Natural killer cell (primary cell): ENCODE data around the gene CLIC5. TPM values are rescaled to one million over a fixed set of nuclear protein-coding genes. Genes with fewer than 3 reads are reported as not detected.

Experiments used
- ATAC-seq, 3 donors: fragments of 150-1000 bp in 2 of 3; fragments of 200-7000 bp in 1 of 3; cut with Tn5 transposase; 1 replicate in 1 of 3; 2 replicates in 2 of 3; pipeline ENCODE4 v1.10.0; 2021; ENCODE audit warnings: mild to moderate bottlenecking in 2 of 3, moderate library complexity in 2 of 3
- DNase-seq, 2 donors: peaks; one replicate each; pipeline versions ENCODE4 v3.0.0 to v3.0.0-alpha.2; 2013 to 2021; ENCODE audit warnings: mixed read lengths in 1 of 2
- H3K27ac ChIP-seq: one replicate; pipeline ENCODE4 v1.5.1; 2013; ENCODE audit warnings: mild to moderate bottlenecking, low read length
- H3K27me3 ChIP-seq: one replicate; pipeline ENCODE4 v1.6.1; 2013; ENCODE audit warnings: low read length; ENCODE audit not compliant: control insufficient read depth, insufficient read depth
- H3K36me3 ChIP-seq: one replicate; pipeline ENCODE4 v1.6.1; 2013; ENCODE audit warnings: low read length; ENCODE audit not compliant: control insufficient read depth, insufficient read depth
- H3K4me1 ChIP-seq: one replicate; pipeline ENCODE4 v1.6.1; 2013; ENCODE audit warnings: low read length; ENCODE audit not compliant: control insufficient read depth, insufficient read depth
- H3K4me3 ChIP-seq: one replicate; pipeline ENCODE4 v1.5.1; 2013; ENCODE audit warnings: low read length
- H3K9me3 ChIP-seq: one replicate; pipeline ENCODE4 v1.6.1; 2013; ENCODE audit warnings: low read length; ENCODE audit not compliant: control insufficient read depth, insufficient read depth
- H3K27ac Mint-ChIP-seq, 2 donors: one replicate each; pipeline ENCODE4 v1.8.0; 2022; ENCODE audit warnings: mild to moderate bottlenecking in 2 of 2, mixed read lengths in 2 of 2, moderate library complexity in 1 of 2
- H3K27me3 Mint-ChIP-seq, 2 donors: one replicate each; pipeline ENCODE4 v1.8.0; 2022; ENCODE audit warnings: low read depth in 2 of 2, mixed read lengths in 2 of 2
- H3K36me3 Mint-ChIP-seq: one replicate; pipeline ENCODE4 v1.8.0; 2022; ENCODE audit warnings: mixed read lengths
- H3K4me1 Mint-ChIP-seq, 2 donors: one replicate each; pipeline ENCODE4 v1.8.0; 2022; ENCODE audit warnings: mixed read lengths in 2 of 2
- H3K4me3 Mint-ChIP-seq: one replicate; pipeline ENCODE4 v1.8.0; 2022; ENCODE audit warnings: mild to moderate bottlenecking, moderate library complexity, mixed read lengths
- H3K9me3 Mint-ChIP-seq, 2 donors: one replicate each; pipeline ENCODE4 v1.8.0; 2022; ENCODE audit warnings: mixed read lengths in 2 of 2
- WGBS: methylation state at CpG from one replicate; pipeline ENCODE4 v1.1.7; 2013; ENCODE audit warnings: missing lambda C conversion rate; ENCODE audit not compliant: insufficient coverage; 5-methylcytosine and 5-hydroxymethylcytosine counted together
- intact Hi-C: fragments of 100-400 bp; cut with micrococcal nuclease; formaldehyde crosslinking; loops from one replicate; pipeline ENCODE4 v1.14.2; 2022
- total RNA-seq, 4 donors: library from RNA; stranded (reverse); fragments of 120-200 nt in 1 of 4; gene quantifications; one replicate each; pipeline versions ENCODE4 v1.2.3 to v1.2.4, GENCODE V29; 2013 to 2022
- TF ChIP-seq, protein P1 (sequence below): fragments of 200-600 bp; IDR thresholded peaks from one replicate; pipeline ENCODE4 v1.8.0; 2022; ENCODE audit warnings: antibody characterized with exemption

The CLIC5 gene
- total RNA-seq, 3 donors from 2014 or later (not counting 1 experiment from before 2014, with no cell fraction given): 0.52 to 1.7 (median 1.4) TPM

GRCh38 chr6:45835721-45836437, 179.8 kb downstream of the CLIC5 start:
- Mint-ChIP-seq H3K36me3 (no peaks in the 10 kb centered on the region), H3K4me3 (no peak overlapping the region), H3K27me3 (no peaks in the 10 kb centered on the region), H3K4me1 (peaks cover 8 to 23% of the 10 kb centered on the region in 2 donors), H3K9me3 (no peaks in the 10 kb centered on the region), H3K27ac (no peak overlapping the region)
- no peak overlapping the region for H3K4me3 ChIP-seq
- H3K27ac ChIP-seq: no peak overlapping the region
- H3K9me3 ChIP-seq: no peaks in the 10 kb centered on the region
- DNase-seq: no peak
- WGBS: 61% methylated on average over 4 of the region's 4 CpGs
- TF ChIP-seq, protein P1, sequence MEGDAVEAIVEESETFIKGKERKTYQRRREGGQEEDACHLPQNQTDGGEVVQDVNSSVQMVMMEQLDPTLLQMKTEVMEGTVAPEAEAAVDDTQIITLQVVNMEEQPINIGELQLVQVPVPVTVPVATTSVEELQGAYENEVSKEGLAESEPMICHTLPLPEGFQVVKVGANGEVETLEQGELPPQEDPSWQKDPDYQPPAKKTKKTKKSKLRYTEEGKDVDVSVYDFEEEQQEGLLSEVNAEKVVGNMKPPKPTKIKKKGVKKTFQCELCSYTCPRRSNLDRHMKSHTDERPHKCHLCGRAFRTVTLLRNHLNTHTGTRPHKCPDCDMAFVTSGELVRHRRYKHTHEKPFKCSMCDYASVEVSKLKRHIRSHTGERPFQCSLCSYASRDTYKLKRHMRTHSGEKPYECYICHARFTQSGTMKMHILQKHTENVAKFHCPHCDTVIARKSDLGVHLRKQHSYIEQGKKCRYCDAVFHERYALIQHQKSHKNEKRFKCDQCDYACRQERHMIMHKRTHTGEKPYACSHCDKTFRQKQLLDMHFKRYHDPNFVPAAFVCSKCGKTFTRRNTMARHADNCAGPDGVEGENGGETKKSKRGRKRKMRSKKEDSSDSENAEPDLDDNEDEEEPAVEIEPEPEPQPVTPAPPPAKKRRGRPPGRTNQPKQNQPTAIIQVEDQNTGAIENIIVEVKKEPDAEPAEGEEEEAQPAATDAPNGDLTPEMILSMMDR: no peak
- H3K27me3 ChIP-seq: no peaks in the 10 kb centered on the region
- ATAC-seq: no peak
- H3K36me3 ChIP-seq: no peaks in the 10 kb centered on the region
- no peaks in the 10 kb centered on the region for H3K4me1 ChIP-seq
- intact Hi-C loops: no loop called here

- no peaks in the 10 kb centered on the region for H3K36me3 Mint-ChIP-seq
- H3K4me1 ChIP-seq: peaks cover 7% of the 10 kb centered on the region
- peak overlapping the region in 1 of 2 donors; percentile 77 for H3K27ac Mint-ChIP-seq
- no peak for DNase-seq
- H3K4me3 ChIP-seq: no peak overlapping the region
- H3K27me3 ChIP-seq: no peaks in the 10 kb centered on the region
- WGBS: 75% methylated on average over 5 of the region's 5 CpGs
- no peak overlapping the region for H3K4me3 Mint-ChIP-seq
- H3K27ac ChIP-seq: no peak overlapping the region
- no peaks in the 10 kb centered on the region for H3K36me3 ChIP-seq
- peaks cover 3 to 6% of the 10 kb centered on the region in 2 donors for H3K27me3 Mint-ChIP-seq
- intact Hi-C loops: no loop called here
- peaks cover 20 to 23% of the 10 kb centered on the region in 2 donors for H3K4me1 Mint-ChIP-seq
- no peaks in the 10 kb centered on the region for H3K9me3 Mint-ChIP-seq
- no peak for ATAC-seq
- no peaks in the 10 kb centered on the region for H3K9me3 ChIP-seq
- TF ChIP-seq, protein P1: no peak
Measured at GRCh38 chr6:45832063-45832462, 183.6 kb downstream of the CLIC5 start.

Other genes starting within 250 kb of the CLIC5 start
- gene ENPP4, start 114.1 kb upstream of the CLIC5 start, total RNA-seq: 10 to 100 TPM; 25.0 to 45.0 (median 26.6) TPM
- gene ENPP5, start 155.1 kb upstream of the CLIC5 start, total RNA-seq: 10 to 100 TPM in 1 of 3 donors, 1 to 10 TPM in 2; 9.3 to 13.4 (median 9.6) TPM